GM23248 (cell line): ENCODE results near the gene TPM2.

Experiments used
- EZH2 ChIP-seq: fragments of 200-600 bp; sonication (generic); IDR thresholded peaks from 2 replicates; pipeline ENCODE4 v1.6.1; 2018; ENCODE audit warnings: antibody characterized with exemption, mild to moderate bottlenecking; ENCODE audit not compliant: insufficient read depth, poor library complexity, severe bottlenecking
- EZH2phosphoT487 ChIP-seq: fragments of 200-600 bp; sonication (generic); IDR thresholded peaks from 2 replicates; pipeline ENCODE4 v1.6.1; 2018; ENCODE audit warnings: antibody characterized with exemption, moderate library complexity, mild to moderate bottlenecking, low read depth; ENCODE audit not compliant: insufficient read depth

- TF ChIP-seq EZH2phosphoT487: no peak
- no peak for TF ChIP-seq EZH2
Measured at GRCh38 chr9:35719546-35719945, 29.8 kb upstream of the TPM2 start.
